Vagina (tissue), 2 donors: Measurements from ENCODE around the gene NUP155. TPM values are rescaled to one million over a fixed set of nuclear protein-coding genes. Genes with fewer than 3 reads are reported as not detected.
"Not testable (repeated sequence)": the region's sequence is repeated elsewhere in the genome, so short reads cannot be mapped to it uniquely, and the experiment has no call there.

Source experiments
- DNase-seq, 2 donors: peaks; one replicate each; pipeline ENCODE4 v3.0.0-alpha.2; 2017; ENCODE audit errors: extremely low spot score in 2 of 2
- H3K27ac ChIP-seq: fragments of 200-600 bp; sonication (generic); one replicate; pipeline ENCODE4 v1.5.1; 2019
- H3K27me3 ChIP-seq: fragments of 200-600 bp; sonication (generic); one replicate; pipeline ENCODE4 v1.5.1; 2019
- H3K36me3 ChIP-seq, 2 donors: fragments of 200-600 bp; sonication (generic); one replicate each; pipeline ENCODE4 v1.5.1; 2017 to 2019
- H3K4me1 ChIP-seq: fragments of 200-600 bp; sonication (generic); one replicate; pipeline ENCODE4 v1.5.1; 2019
- H3K4me3 ChIP-seq, 2 donors: fragments of 200-600 bp; sonication (generic); 1 replicate in 1 of 2; 2 replicates in 1 of 2; pipeline ENCODE4 v1.5.1; 2016 to 2019
- H3K9me3 ChIP-seq: fragments of 200-600 bp; sonication (generic); one replicate; pipeline ENCODE4 v1.5.1; 2019
- CTCF ChIP-seq, 3 experiments: fragments of 450-650 bp in 2 of 3; fragments of 200-600 bp in 1 of 3; sonication (generic) in 1 of 3; IDR thresholded peaks; one replicate each; pipeline ENCODE4 v1.5.1; 2017 to 2019; ENCODE audit warnings: antibody characterized with exemption in 3 of 3, mild to moderate bottlenecking in 2 of 3, moderate library complexity in 2 of 3
- POLR2A ChIP-seq, 2 donors: fragments of 450-650 bp; IDR thresholded peaks; one replicate each; pipeline ENCODE4 v1.6.1; 2017; ENCODE audit warnings: antibody characterized with exemption in 2 of 2, mild to moderate bottlenecking in 2 of 2, moderate library complexity in 2 of 2
- POLR2AphosphoS5 ChIP-seq, 2 donors: sonication (generic); formaldehyde crosslinking; IDR thresholded peaks; one replicate each; pipeline ENCODE4 v1.9.0; 2017; ENCODE audit warnings: antibody characterized with exemption in 2 of 2, mild to moderate bottlenecking in 2 of 2, low read depth in 1 of 2; ENCODE audit not compliant: insufficient read depth in 1 of 2
- intact Hi-C: fragments of 100-400 bp; cut with DNase I; formaldehyde crosslinking; loops from one replicate; pipeline ENCODE4 v1.15.1; 2023
- total RNA-seq: library from RNA; depleted of rRNA; stranded (reverse); fragments of >200 nt; gene quantifications from one replicate; pipeline ENCODE4 v1.2.3, GENCODE V29; 2016

The NUP155 gene
- total RNA-seq, 1 donor from 2014 or later, result 29.2 TPM

GRCh38 chr5:37283214-37283820 is 87.6 kb downstream of the NUP155 start:
- no peak overlapping the region for H3K27ac ChIP-seq
- no peak for DNase-seq
- TF ChIP-seq CTCF (IDR thresholded peaks at IDR 0.05), result no peak
- no peak for TF ChIP-seq POLR2A (IDR thresholded peaks at IDR 0.05)
- no peak for TF ChIP-seq POLR2AphosphoS5 (IDR thresholded peaks at IDR 0.05; ENCODE audit: insufficient read depth in 1 of 2, low read depth in 1 of 2)
- no peak overlapping the region for H3K4me3 ChIP-seq
- H3K27me3 ChIP-seq, result no peaks in the 10 kb centered on the region
- H3K4me1 ChIP-seq, result no peaks in the 10 kb centered on the region
- intact Hi-C loops, result no loop called here
- no peaks in the 10 kb centered on the region for H3K36me3 ChIP-seq
- no peaks in the 10 kb centered on the region for H3K9me3 ChIP-seq

- Histone ChIP-seq H3K4me3 (no peak overlapping the region), H3K27me3 (no peaks in the 10 kb centered on the region), H3K9me3 (no peaks in the 10 kb centered on the region), H3K4me1 (no peaks in the 10 kb centered on the region), H3K36me3 (no peaks in the 10 kb centered on the region), H3K27ac (no peak overlapping the region)
- no peak for DNase-seq
- intact Hi-C loops, result no loop called here
- TF ChIP-seq POLR2AphosphoS5 (IDR thresholded peaks at IDR 0.05; ENCODE audit: insufficient read depth in 1 of 2, low read depth in 1 of 2) (no peak), CTCF (IDR thresholded peaks at IDR 0.05) (no peak), POLR2A (IDR thresholded peaks at IDR 0.05) (no peak)
Measured at GRCh38 chr5:37275511-37275910, 95.4 kb downstream of the NUP155 start.

GRCh38 chr5:37272511-37272910 is 98.4 kb downstream of the NUP155 start:
- intact Hi-C loops, result no loop called here
- no peak for TF ChIP-seq POLR2AphosphoS5 (IDR thresholded peaks at IDR 0.05; ENCODE audit: insufficient read depth in 1 of 2, low read depth in 1 of 2)
- TF ChIP-seq CTCF (IDR thresholded peaks at IDR 0.05), result no peak
- no peak for TF ChIP-seq POLR2A (IDR thresholded peaks at IDR 0.05)
- H3K27me3 ChIP-seq, result no peaks in the 10 kb centered on the region
- H3K4me1 ChIP-seq, result no peaks in the 10 kb centered on the region
- no peaks in the 10 kb centered on the region for H3K36me3 ChIP-seq
- H3K9me3 ChIP-seq, result no peaks in the 10 kb centered on the region
- H3K27ac ChIP-seq, result no peak overlapping the region
- no peak overlapping the region for H3K4me3 ChIP-seq
- DNase-seq, result no peak

GRCh38 chr5:37268100-37268499 is 102.8 kb downstream of the NUP155 start:
- DNase-seq, H3K4me1 ChIP-seq, intact Hi-C loops, H3K27me3 ChIP-seq, H3K9me3 ChIP-seq, H3K36me3 ChIP-seq, H3K27ac ChIP-seq, H3K4me3 ChIP-seq: not testable (repeated sequence)

- TF ChIP-seq CTCF (IDR thresholded peaks at IDR 0.05) (no peak), POLR2AphosphoS5 (IDR thresholded peaks at IDR 0.05; ENCODE audit: insufficient read depth in 1 of 2, low read depth in 1 of 2) (no peak), POLR2A (IDR thresholded peaks at IDR 0.05) (no peak)
- no peaks in the 10 kb centered on the region for H3K4me1 ChIP-seq
- intact Hi-C loops, result no loop called here
- H3K27me3 ChIP-seq, result no peaks in the 10 kb centered on the region
- no peak overlapping the region for H3K4me3 ChIP-seq
- no peak for DNase-seq
- no peaks in the 10 kb centered on the region for H3K36me3 ChIP-seq
- no peak overlapping the region for H3K27ac ChIP-seq
- H3K9me3 ChIP-seq, result no peaks in the 10 kb centered on the region
Measured at GRCh38 chr5:37255774-37256358, 115.0 kb downstream of the NUP155 start.
